GM12878 (cell line): ENCODE data around the gene CHDH. TPM values are rescaled to one million over a fixed set of nuclear protein-coding genes. Genes with fewer than 3 reads are reported as not detected.

Source experiments
- ATAC-seq: fragments of 200-7000 bp; cut with Tn5 transposase; 3 replicates; pipeline ENCODE4 v1.9.1; 2020; ENCODE audit warnings: mild to moderate bottlenecking, moderate library complexity
- BruUV-seq: library from RNA; stranded (reverse); fragments of 400-500 nt; replicated peaks from 2 replicates; lab custom pipeline; 2021; lab: Mats Ljungman, UMichigan
- CTCF ChIA-PET: fragments of 300-600 bp; sonication (Branson Sonifier 250); formaldehyde crosslinking; extraction: SDS; loops from one replicate; lab custom pipeline; 2021; ENCODE audit warnings: inconsistent platforms; lab: Yijun Ruan, JAX
- POLR2A ChIA-PET: fragments of 350-600 bp; formaldehyde crosslinking; extraction: SDS; loops from one replicate; lab custom pipeline; 2021; ENCODE audit warnings: inconsistent platforms; lab: Charles Lee
- RAD21 ChIA-PET: fragments of 300-600 bp; sonication (Branson Sonifier 250); formaldehyde crosslinking; loops from one replicate; lab custom pipeline; 2023; ENCODE audit warnings: antibody characterized with exemption; ENCODE audit not compliant: unreplicated experiment; lab: Charles Lee
- SMC1A ChIA-PET: fragments of 300-600 bp; sonication (Branson Sonifier 250); formaldehyde crosslinking; loops from one replicate; lab custom pipeline; 2023; ENCODE audit not compliant: unreplicated experiment, uncharacterized antibody; lab: Charles Lee
- DNase-seq: peaks from one replicate; pipeline ENCODE4 v3.0.0-alpha.2; 2011; ENCODE audit warnings: low read depth, low spot score
- FAIRE-seq: peaks from 3 replicates; lab custom pipeline; 2011; peaks lifted over from hg19 to GRCh38; lab: Jason Lieb, UNC
- H2AFZ ChIP-seq: 2 replicates; pipeline ENCODE4 v1.6.0; 2011; ENCODE audit warnings: low read depth, low read length, control low read depth; ENCODE audit not compliant: control insufficient read depth
- H3K27ac ChIP-seq: 2 replicates; pipeline ENCODE4 v1.5.1; 2011; ENCODE audit warnings: control low read depth; ENCODE audit not compliant: control insufficient read depth, insufficient read depth
- H3K27me3 ChIP-seq, 2 experiments: replicated peaks in 1 of 2; 2 replicates each; pipeline versions ENCODE4 v1.6.0 to v1.6.1; 2011; ENCODE audit warnings: low read length in 1 of 2; ENCODE audit not compliant: control insufficient read depth in 2 of 2, insufficient read depth in 2 of 2
- H3K36me3 ChIP-seq, 2 experiments: 2 replicates each; pipeline ENCODE4 v1.5.1; 2011; ENCODE audit warnings: low read length in 1 of 2; ENCODE audit not compliant: control insufficient read depth in 2 of 2, insufficient read depth in 2 of 2
- H3K4me1 ChIP-seq: 2 replicates; pipeline ENCODE4 v1.6.1; 2011; ENCODE audit warnings: mild to moderate bottlenecking, low read length, moderate library complexity, mixed read lengths; ENCODE audit not compliant: control insufficient read depth, insufficient read depth
- H3K4me2 ChIP-seq: 2 replicates; pipeline ENCODE4 v1.6.0; 2011; ENCODE audit warnings: control low read depth; ENCODE audit not compliant: control insufficient read depth, insufficient read depth
- H3K4me3 ChIP-seq: fragments of 200-600 bp; sonication (generic); 2 replicates; pipeline ENCODE4 v1.5.1; 2016
- H3K79me2 ChIP-seq: 2 replicates; pipeline ENCODE4 v1.6.0; 2011; ENCODE audit warnings: low read length; ENCODE audit not compliant: control insufficient read depth, insufficient read depth
- H3K9ac ChIP-seq: 2 replicates; pipeline ENCODE4 v1.8.0; 2011; ENCODE audit warnings: low read length, control low read depth, mixed read lengths; ENCODE audit not compliant: control insufficient read depth, insufficient read depth
- H3K9me3 ChIP-seq: replicated peaks from 3 replicates; pipeline ENCODE4 v1.5.1; 2011; ENCODE audit warnings: mild to moderate bottlenecking, low read length; ENCODE audit not compliant: control insufficient read depth, insufficient read depth
- H4K20me1 ChIP-seq: 2 replicates; pipeline ENCODE4 v1.6.0; 2011; ENCODE audit not compliant: control insufficient read depth, insufficient read depth
- NR2C2 ChIP-seq: IDR thresholded peaks from 2 replicates; pipeline ENCODE4 v1.6.1; 2011; ENCODE audit warnings: borderline replicate concordance, low read depth; ENCODE audit not compliant: control insufficient read depth, insufficient read length
- REST ChIP-seq: IDR thresholded peaks from 2 replicates; pipeline ENCODE4 v1.6.1; 2012; ENCODE audit warnings: mild to moderate bottlenecking, low read depth, low read length
- RFX5 ChIP-seq: IDR thresholded peaks from 2 replicates; pipeline ENCODE4 v1.6.1; 2011; ENCODE audit warnings: low read depth, low read length, improper control_type of control experiment
- SMARCA5 ChIP-seq: fragments of 450-650 bp; IDR thresholded peaks from 2 replicates; pipeline ENCODE4 v1.6.1; 2017; ENCODE audit warnings: mild to moderate bottlenecking
- TCF7 ChIP-seq: IDR thresholded peaks from 2 replicates; pipeline ENCODE4 v1.6.1; 2014; ENCODE audit warnings: antibody characterized with exemption, borderline replicate concordance
- ZBTB33 ChIP-seq: fragments of 450-650 bp; IDR thresholded peaks from 2 replicates; pipeline ENCODE4 v1.6.1; 2017; ENCODE audit warnings: mild to moderate bottlenecking
- ZNF207 ChIP-seq: fragments of 450-650 bp; IDR thresholded peaks from 2 replicates; pipeline ENCODE4 v1.6.1; 2014; ENCODE audit warnings: antibody characterized with exemption, mild to moderate bottlenecking, borderline replicate concordance
- ZNF622 ChIP-seq: fragments of 450-650 bp; IDR thresholded peaks from 2 replicates; pipeline ENCODE4 v1.6.1; 2017; ENCODE audit warnings: mild to moderate bottlenecking, inconsistent platforms
- WGBS: methylation state at CpG from one replicate; pipeline ENCODE4 v1.1.6; 2016; ENCODE audit warnings: low lambda C conversion rate; ENCODE audit not compliant: insufficient replicate concordance, insufficient coverage; ENCODE audit errors: missing lambda C conversion rate; 5-methylcytosine and 5-hydroxymethylcytosine counted together
- in situ Hi-C: fragments of 300-500 bp; cut with MboI; formaldehyde crosslinking; loops from 9 replicates; pipeline ENCODE4 v1.14.3; 2018; ENCODE audit warnings: mixed read lengths
- intact Hi-C: fragments of 100-400 bp; cut with micrococcal nuclease; formaldehyde crosslinking; loops from one replicate; pipeline ENCODE4 v1.14.2; 2022; ENCODE audit not compliant: unreplicated experiment
- polyA plus RNA-seq, 11 experiments: library from polyadenylated mRNA; depleted of rRNA in 4 of 11; unstranded in 6 of 11; stranded (reverse) in 5 of 11; fragments of >200 nt; fragmentation: Nextera tagmentation in 4 of 11; fragmentation: Illumina TruSeq in 1 of 11; extraction: Ambion mirVana in 4 of 11; extraction: Trizol in 1 of 11; gene quantifications; 1 replicate in 1 of 11; 2 replicates in 10 of 11; pipeline versions ENCODE4 v1.2.1 to v1.2.3, GENCODE V29; 2011 to 2016; ENCODE audit warnings: inconsistent platforms in 2 of 11, missing spikeins in 2 of 11, low read depth in 1 of 11
- total RNA-seq, 4 experiments: library from RNA; depleted of rRNA in 3 of 4; stranded (reverse); fragments of >200 nt in 3 of 4; fragmentation: Illumina TruSeq in 1 of 4; extraction: Trizol in 1 of 4; gene quantifications; 2 replicates each; pipeline versions ENCODE4 v1.2.1 to v1.2.3, GENCODE V29; 2013 to 2021

The CHDH gene
- total and polyA plus RNA-seq, 10 of the 15 experiments (the other 5 are each of a cell fraction or from before 2014, with no cell fraction given): 0.95 to 8.3 (median 2.9) TPM

GRCh38 chr3:53816425-53816824 is 29.8 kb downstream of the CHDH start:
- H2AFZ ChIP-seq: no peak overlapping the region
- H3K4me1 ChIP-seq: no peaks in the 10 kb centered on the region
- H3K27ac ChIP-seq: no peak overlapping the region
- CTCF ChIA-PET: no interaction called here
- no peak overlapping the region for H3K4me2 ChIP-seq
- RAD21 ChIA-PET: no interaction called here
- in situ Hi-C loops: no loop called here
- DNase-seq: no peak
- H3K36me3 ChIP-seq: peaks cover 4% of the 10 kb centered on the region in 2 experiments; a peak in 3 of 4 replicates
- TF ChIP-seq NR2C2 (no peak), ZBTB33 (no peak), REST (no peak), ZNF207 (no peak), RFX5 (no peak), TCF7 (no peak), SMARCA5 (no peak), ZNF622 (no peak)
- H3K9me3 ChIP-seq: no peaks in the 10 kb centered on the region
- no TSS peak for BruUV-seq
- POLR2A ChIA-PET: interaction anchor here (0.7 kb wide), 1 partner anchor 41 kb away, joined by 6 read pairs; no protein-coding TSS in a partner anchor
- no peaks in the 10 kb centered on the region for H3K27me3 ChIP-seq
- no peak for ATAC-seq
- H3K79me2 ChIP-seq: no peaks in the 10 kb centered on the region
- SMC1A ChIA-PET: interaction anchor here (0.6 to 1.1 kb wide), 2 partner anchors 9 to 12 kb away, joined by 3 read pairs; no protein-coding TSS in a partner anchor
- no peak overlapping the region for H3K9ac ChIP-seq
- H4K20me1 ChIP-seq: no peaks in the 10 kb centered on the region
- no peak for FAIRE-seq
- 1% methylated on average over 4 of the region's 4 CpGs for WGBS
- H3K4me3 ChIP-seq: no peak overlapping the region
- intact Hi-C loops: no loop called here
